SK-N-SH (cell line): ENCODE results near the gene SAYSD1. TPM values are rescaled to one million over a fixed set of nuclear protein-coding genes. Genes with fewer than 3 reads are reported as not detected.

Experiments used
- CTCF ChIA-PET: fragments of 300-600, 350-600 bp; formaldehyde crosslinking; extraction: SDS; loops from one replicate; lab custom pipeline; 2021; lab: Yijun Ruan, JAX
- POLR2A ChIA-PET: fragments of 350-600 bp; sonication (Branson Sonifier 250); formaldehyde crosslinking; extraction: SDS; loops from one replicate; lab custom pipeline; 2020; ENCODE audit warnings: antibody characterized with exemption, inconsistent platforms; lab: Yijun Ruan, JAX
- DNase-seq: peaks from one replicate; pipeline ENCODE4 v3.0.0; 2012
- H2AFZ ChIP-seq: fragments of 200-600 bp; sonication (generic); 2 replicates; pipeline ENCODE4 v1.8.1; 2016; ENCODE audit warnings: antibody characterized with exemption, mild to moderate bottlenecking, low read depth
- H3F3A ChIP-seq: fragments of 200-600 bp; sonication (generic); replicated peaks from 2 replicates; pipeline ENCODE3; 2016; ENCODE audit warnings: antibody characterized with exemption, mild to moderate bottlenecking; ENCODE audit not compliant: insufficient read depth
- H3K27ac ChIP-seq, 2 experiments: fragments of 200-500 bp in 1 of 2; fragments of 200-600 bp in 1 of 2; sonication (Bioruptor generic) in 1 of 2; sonication (generic), shearing (Covaris generic) in 1 of 2; 2 replicates each; pipeline versions ENCODE4 v1.5.1 to v1.6.1; 2014 to 2016; ENCODE audit warnings: low read depth in 2 of 2, inconsistent platforms in 1 of 2, low read length in 1 of 2, mild to moderate bottlenecking in 1 of 2, mixed read lengths in 1 of 2
- H3K27me3 ChIP-seq: fragments of 200-600 bp; sonication (generic), shearing (Covaris generic); 2 replicates; pipeline ENCODE4 v1.6.1; 2016; ENCODE audit warnings: mixed run types; ENCODE audit not compliant: insufficient read depth
- H3K36me3 ChIP-seq, 2 experiments: fragments of 200-500 bp in 1 of 2; fragments of 200-600 bp in 1 of 2; sonication (Bioruptor generic) in 1 of 2; sonication (generic) in 1 of 2; replicated peaks in 1 of 2; 2 replicates each; pipeline versions ENCODE3 to v1.5.1; 2014 to 2016; ENCODE audit warnings: low read length in 1 of 2, mild to moderate bottlenecking in 1 of 2; ENCODE audit not compliant: insufficient read depth in 2 of 2, control insufficient read depth in 1 of 2
- H3K4me1 ChIP-seq, 2 experiments: fragments of 200-500 bp in 1 of 2; fragments of 200-600 bp in 1 of 2; sonication (Bioruptor generic) in 1 of 2; sonication (generic), shearing (Covaris generic) in 1 of 2; 2 replicates each; pipeline versions ENCODE4 v1.5.1 to v1.6.1; 2014 to 2016; ENCODE audit warnings: low read depth in 1 of 2, low read length in 1 of 2, mixed run types in 1 of 2; ENCODE audit not compliant: insufficient read depth in 2 of 2, control insufficient read depth in 1 of 2
- H3K4me2 ChIP-seq: fragments of 200-600 bp; sonication (generic), shearing (Covaris generic); 2 replicates; pipeline ENCODE4 v1.6.1; 2017; ENCODE audit warnings: mixed run types
- H3K4me3 ChIP-seq, 2 experiments: fragments of 200-500 bp in 1 of 2; fragments of 200-600 bp in 1 of 2; sonication (Bioruptor generic) in 1 of 2; sonication (generic), shearing (Covaris generic) in 1 of 2; 2 replicates each; pipeline versions ENCODE4 v1.5.1 to v1.8.1; 2014 to 2016; ENCODE audit warnings: low read depth in 2 of 2, inconsistent platforms in 1 of 2, low read length in 1 of 2, mild to moderate bottlenecking in 1 of 2, mixed read lengths in 1 of 2, moderate library complexity in 1 of 2
- H3K79me2 ChIP-seq: fragments of 200-600 bp; sonication (generic); 2 replicates; pipeline ENCODE4 v1.8.1; 2017; ENCODE audit warnings: mild to moderate bottlenecking; ENCODE audit not compliant: insufficient read depth
- H3K9ac ChIP-seq: fragments of 200-600 bp; sonication (generic); 2 replicates; pipeline ENCODE4 v1.6.1; 2017; ENCODE audit warnings: mixed run types
- H3K9me2 ChIP-seq: fragments of 200-600 bp; sonication (generic); 2 replicates; pipeline ENCODE4 v1.6.1; 2017; ENCODE audit warnings: mixed run types
- H3K9me3 ChIP-seq: fragments of 200-600 bp; sonication (generic); 2 replicates; pipeline ENCODE4 v1.6.1; 2017; ENCODE audit warnings: mixed run types, mild to moderate bottlenecking, moderate library complexity
- H4K20me1 ChIP-seq: fragments of 200-600 bp; sonication (generic); 2 replicates; pipeline ENCODE4 v1.6.1; 2017; ENCODE audit warnings: mild to moderate bottlenecking, mixed run types; ENCODE audit not compliant: insufficient read depth
- GATA2 ChIP-seq: sonication (generic); formaldehyde crosslinking; IDR thresholded peaks from 2 replicates; pipeline ENCODE4 v1.5.0; 2020; ENCODE audit warnings: mild to moderate bottlenecking, missing genetic modification reagents
- MXI1 ChIP-seq: IDR thresholded peaks from 2 replicates; pipeline ENCODE4 v1.6.1; 2012; ENCODE audit warnings: mild to moderate bottlenecking, low read depth, low read length, improper control_type of control experiment
- NRF1 ChIP-seq: IDR thresholded peaks from 2 replicates; pipeline ENCODE4 v1.6.1; 2012; ENCODE audit warnings: low read depth, mild to moderate bottlenecking, low read length
- RFX5 ChIP-seq: IDR thresholded peaks from 2 replicates; pipeline ENCODE4 v1.6.1; 2012; ENCODE audit warnings: mild to moderate bottlenecking, improper control_type of control experiment, low read length
- SIN3A ChIP-seq: IDR thresholded peaks from 2 replicates; pipeline ENCODE4 v1.6.1; 2012; ENCODE audit warnings: low read depth, mild to moderate bottlenecking, low read length, moderate library complexity, borderline replicate concordance
- SMC3 ChIP-seq: IDR thresholded peaks from 2 replicates; pipeline ENCODE4 v1.6.1; 2012; ENCODE audit warnings: low read depth, low read length, improper control_type of control experiment
- TAF1 ChIP-seq: IDR thresholded peaks from 2 replicates; pipeline ENCODE4 v1.6.1; 2012; ENCODE audit warnings: low read depth, mild to moderate bottlenecking, low read length, moderate library complexity, borderline replicate concordance
- TCF12 ChIP-seq: IDR thresholded peaks from 2 replicates; pipeline ENCODE4 v1.4.0; 2012
- TEAD4 ChIP-seq: IDR thresholded peaks from 2 replicates; pipeline ENCODE4 v1.4.0; 2012; ENCODE audit warnings: mild to moderate bottlenecking, borderline replicate concordance; ENCODE audit not compliant: insufficient read depth
- WGBS: methylation state at CpG from one replicate; pipeline ENCODE4 v1.1.6; 2017; ENCODE audit warnings: low lambda C conversion rate; 5-methylcytosine and 5-hydroxymethylcytosine counted together
- polyA plus RNA-seq, 3 experiments: library from polyadenylated mRNA; depleted of rRNA; stranded (reverse); fragments of >200 nt; gene quantifications; 2 replicates each; pipeline ENCODE4 v1.2.3, GENCODE V29; 2012
- TF ChIP-seq, protein P1 (sequence below): fragments of 150-350 bp; IDR thresholded peaks from 2 replicates; pipeline ENCODE4 v1.6.1; 2016; ENCODE audit warnings: mild to moderate bottlenecking, low read depth, low read length
- TF ChIP-seq, protein P2 (sequence below): IDR thresholded peaks from 2 replicates; pipeline ENCODE4; 2012
- TF ChIP-seq, protein P3 (sequence below): IDR thresholded peaks from 2 replicates; pipeline ENCODE4 v1.4.0; 2012; ENCODE audit warnings: low read depth, borderline replicate concordance
- TF ChIP-seq, protein P4 (sequence below): IDR thresholded peaks from 2 replicates; pipeline ENCODE4 v1.6.1; 2012; ENCODE audit warnings: mild to moderate bottlenecking, low read depth, low read length, moderate library complexity
- TF ChIP-seq, protein P5 (sequence below): IDR thresholded peaks from 2 replicates; pipeline ENCODE4 v1.4.0; 2012; ENCODE audit warnings: low read depth, borderline replicate concordance

The SAYSD1 gene
- polyA plus RNA-seq, 1 of the 3 experiments (the other 2 are of a cell fraction): 6.1 TPM

DNA sequence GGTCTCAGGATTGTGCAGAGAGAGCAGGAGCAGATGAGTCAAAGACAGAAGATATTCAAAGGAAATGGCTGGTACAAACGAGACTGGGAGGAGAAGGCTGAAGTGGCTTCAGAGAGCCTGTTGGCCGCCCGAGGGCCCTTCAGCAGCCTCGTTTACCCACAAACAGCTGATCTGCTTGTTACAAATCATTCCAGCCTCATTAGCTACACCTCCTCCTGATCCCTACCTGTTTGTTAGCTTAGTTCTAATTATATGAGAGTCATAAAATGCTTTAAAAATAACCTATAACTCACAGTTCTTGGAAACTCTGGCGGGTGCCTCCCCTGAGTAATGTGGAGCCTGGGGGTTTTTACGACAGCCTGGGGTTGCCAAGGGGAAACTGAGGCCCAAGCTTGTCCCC, 53.8 kb downstream of the SAYSD1 start (continued):
- TF ChIP-seq, protein P1, sequence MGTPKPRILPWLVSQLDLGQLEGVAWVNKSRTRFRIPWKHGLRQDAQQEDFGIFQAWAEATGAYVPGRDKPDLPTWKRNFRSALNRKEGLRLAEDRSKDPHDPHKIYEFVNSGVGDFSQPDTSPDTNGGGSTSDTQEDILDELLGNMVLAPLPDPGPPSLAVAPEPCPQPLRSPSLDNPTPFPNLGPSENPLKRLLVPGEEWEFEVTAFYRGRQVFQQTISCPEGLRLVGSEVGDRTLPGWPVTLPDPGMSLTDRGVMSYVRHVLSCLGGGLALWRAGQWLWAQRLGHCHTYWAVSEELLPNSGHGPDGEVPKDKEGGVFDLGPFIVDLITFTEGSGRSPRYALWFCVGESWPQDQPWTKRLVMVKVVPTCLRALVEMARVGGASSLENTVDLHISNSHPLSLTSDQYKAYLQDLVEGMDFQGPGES: no peak
- no peak for TF ChIP-seq TEAD4

DNA sequence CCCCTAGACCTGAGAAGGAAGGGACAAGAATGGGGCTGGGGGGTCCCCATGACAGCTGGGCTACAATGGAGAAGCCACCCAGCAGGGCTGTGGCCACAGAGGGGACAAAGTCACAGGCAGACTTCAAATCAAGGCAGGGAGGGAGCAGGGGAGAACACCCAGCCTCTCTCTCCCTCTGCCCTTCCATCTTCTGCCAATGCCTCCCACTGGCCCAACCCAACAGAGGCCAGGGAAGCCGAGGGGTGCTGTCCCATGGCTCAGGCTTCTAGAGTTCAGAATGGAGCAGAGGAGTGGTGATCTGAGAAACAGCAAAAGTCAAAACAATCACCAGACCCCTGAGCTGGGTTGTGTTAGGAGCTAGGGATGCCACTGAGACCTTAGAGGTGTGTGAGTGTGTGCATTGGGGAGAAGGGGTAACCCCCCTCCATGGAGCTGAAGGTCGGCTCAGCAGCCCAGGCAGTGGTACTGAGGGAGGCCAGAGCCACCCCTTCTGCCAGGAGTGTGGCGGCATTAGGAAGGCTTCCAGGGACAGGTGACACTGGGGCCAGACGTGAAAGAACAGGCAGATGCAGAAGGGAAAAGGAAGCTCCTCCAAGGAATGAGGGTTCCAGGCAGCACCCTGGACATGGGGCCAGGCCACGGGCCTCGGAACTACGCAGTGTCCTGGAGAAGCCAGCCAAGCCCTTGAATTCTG, 54.4 kb downstream of the SAYSD1 start:
- Histone ChIP-seq H3K9me2 (no peaks in the 10 kb centered on the region), H3K9ac (no peak overlapping the region), H3K9me3 (no peaks in the 10 kb centered on the region), H2AFZ (no peak overlapping the region), H3K36me3 (no peaks in the 10 kb centered on the region), H3K79me2 (no peaks in the 10 kb centered on the region), H3K4me2 (no peak overlapping the region), H3K27me3 (no peaks in the 10 kb centered on the region), H3K4me1 (peaks cover 0 to 58% of the 10 kb centered on the region in 2 experiments; a peak in 2 of 4 replicates), H3K4me3 (no peak overlapping the region), H3K27ac (no peak overlapping the region), H4K20me1 (no peaks in the 10 kb centered on the region), H3F3A (no peaks in the 10 kb centered on the region)
- no peak for DNase-seq
- TF ChIP-seq TAF1 (no peak), SIN3A (no peak), RFX5 (no peak)
- TF ChIP-seq, protein P2, sequence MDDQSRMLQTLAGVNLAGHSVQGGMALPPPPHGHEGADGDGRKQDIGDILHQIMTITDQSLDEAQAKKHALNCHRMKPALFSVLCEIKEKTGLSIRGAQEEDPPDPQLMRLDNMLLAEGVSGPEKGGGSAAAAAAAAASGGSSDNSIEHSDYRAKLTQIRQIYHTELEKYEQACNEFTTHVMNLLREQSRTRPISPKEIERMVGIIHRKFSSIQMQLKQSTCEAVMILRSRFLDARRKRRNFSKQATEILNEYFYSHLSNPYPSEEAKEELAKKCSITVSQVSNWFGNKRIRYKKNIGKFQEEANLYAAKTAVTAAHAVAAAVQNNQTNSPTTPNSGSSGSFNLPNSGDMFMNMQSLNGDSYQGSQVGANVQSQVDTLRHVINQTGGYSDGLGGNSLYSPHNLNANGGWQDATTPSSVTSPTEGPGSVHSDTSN: no peak
- ChIA-PET CTCF (interaction anchor here (0.6 to 2.9 kb wide), 9 partner anchors 31 to 401 kb away, joined by 3 to 11 read pairs (median 5); partner anchors contain the start of gene SAYSD1), POLR2A (no interaction called here)
- 50% methylated on average over 7 of the region's 7 CpGs for WGBS

DNA sequence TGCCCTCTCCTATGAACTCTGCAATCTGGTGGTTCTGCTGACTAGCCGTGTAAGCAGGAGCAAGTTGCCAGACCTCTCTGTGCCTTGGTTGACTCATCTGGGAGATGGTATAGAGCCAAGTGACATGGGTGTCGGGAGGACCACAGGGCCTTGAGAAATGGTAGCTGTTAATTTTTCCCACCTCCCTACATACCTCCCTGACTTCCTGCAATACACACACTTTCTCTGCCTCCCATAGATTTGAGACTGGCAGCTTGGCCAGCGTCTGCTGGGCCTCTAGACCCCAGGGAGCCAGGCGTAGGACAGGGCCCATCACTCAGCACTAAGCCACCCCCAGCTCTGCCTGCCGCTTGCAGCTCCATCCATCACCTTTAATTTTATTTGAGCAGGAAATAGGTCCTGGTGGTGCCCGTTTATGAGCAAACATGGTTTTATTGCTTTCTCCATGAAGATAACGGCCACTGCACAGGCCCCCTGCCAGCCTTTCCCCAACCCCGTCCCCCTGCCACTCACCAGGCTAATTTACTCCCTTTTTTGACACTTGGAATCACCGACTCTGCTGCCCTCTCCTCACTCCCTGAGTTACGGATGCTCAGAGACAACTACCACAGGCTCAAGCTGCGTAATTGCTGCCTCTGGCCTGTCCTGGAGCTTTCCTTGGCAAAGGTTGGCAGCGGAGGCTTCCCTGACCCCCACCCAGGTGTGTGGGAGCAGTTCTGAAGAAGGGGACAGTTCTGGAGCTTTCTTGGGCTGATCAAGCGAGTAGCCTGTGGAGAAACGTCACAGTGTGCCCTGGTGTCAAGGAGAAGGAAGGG, 55.3 kb downstream of the SAYSD1 start:
- no peak overlapping the region for H3K4me2 ChIP-seq
- ChIA-PET CTCF (interaction anchor here (0.7 to 2.9 kb wide), 10 partner anchors 9 to 250 kb away, joined by 3 to 10 read pairs (median 4); no protein-coding TSS in a partner anchor), POLR2A (interaction anchor here (1.5 kb wide), 1 partner anchor 55 kb away, joined by 3 read pairs; the partner anchor contains the start of gene SAYSD1)
- no peaks in the 10 kb centered on the region for H3K27me3 ChIP-seq
- no peak overlapping the region; a peak in 1 of 4 replicates for H3K27ac ChIP-seq
- H3K36me3 ChIP-seq: no peaks in the 10 kb centered on the region
- H3F3A ChIP-seq: no peaks in the 10 kb centered on the region
- WGBS: 25% methylated on average over 13 of the region's 14 CpGs
- H3K9me2 ChIP-seq: no peaks in the 10 kb centered on the region
- DNase-seq: peak; percentile 86
- H3K4me1 ChIP-seq: peaks cover 0 to 58% of the 10 kb centered on the region in 2 experiments; a peak in 2 of 4 replicates
- H3K4me3 ChIP-seq: no peak overlapping the region
- H3K9ac ChIP-seq: no peak overlapping the region
- no peak overlapping the region for H2AFZ ChIP-seq
- H4K20me1 ChIP-seq: no peaks in the 10 kb centered on the region
- no peaks in the 10 kb centered on the region for H3K9me3 ChIP-seq
- H3K79me2 ChIP-seq: no peaks in the 10 kb centered on the region
- TF ChIP-seq, protein P3, sequence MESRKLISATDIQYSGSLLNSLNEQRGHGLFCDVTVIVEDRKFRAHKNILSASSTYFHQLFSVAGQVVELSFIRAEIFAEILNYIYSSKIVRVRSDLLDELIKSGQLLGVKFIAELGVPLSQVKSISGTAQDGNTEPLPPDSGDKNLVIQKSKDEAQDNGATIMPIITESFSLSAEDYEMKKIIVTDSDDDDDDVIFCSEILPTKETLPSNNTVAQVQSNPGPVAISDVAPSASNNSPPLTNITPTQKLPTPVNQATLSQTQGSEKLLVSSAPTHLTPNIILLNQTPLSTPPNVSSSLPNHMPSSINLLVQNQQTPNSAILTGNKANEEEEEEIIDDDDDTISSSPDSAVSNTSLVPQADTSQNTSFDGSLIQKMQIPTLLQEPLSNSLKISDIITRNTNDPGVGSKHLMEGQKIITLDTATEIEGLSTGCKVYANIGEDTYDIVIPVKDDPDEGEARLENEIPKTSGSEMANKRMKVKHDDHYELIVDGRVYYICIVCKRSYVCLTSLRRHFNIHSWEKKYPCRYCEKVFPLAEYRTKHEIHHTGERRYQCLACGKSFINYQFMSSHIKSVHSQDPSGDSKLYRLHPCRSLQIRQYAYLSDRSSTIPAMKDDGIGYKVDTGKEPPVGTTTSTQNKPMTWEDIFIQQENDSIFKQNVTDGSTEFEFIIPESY: no peak
- TF ChIP-seq NRF1: no peak
- no peak for TF ChIP-seq TCF12
- no peak for TF ChIP-seq SMC3
- no peak for TF ChIP-seq MXI1
- TF ChIP-seq, protein P4, sequence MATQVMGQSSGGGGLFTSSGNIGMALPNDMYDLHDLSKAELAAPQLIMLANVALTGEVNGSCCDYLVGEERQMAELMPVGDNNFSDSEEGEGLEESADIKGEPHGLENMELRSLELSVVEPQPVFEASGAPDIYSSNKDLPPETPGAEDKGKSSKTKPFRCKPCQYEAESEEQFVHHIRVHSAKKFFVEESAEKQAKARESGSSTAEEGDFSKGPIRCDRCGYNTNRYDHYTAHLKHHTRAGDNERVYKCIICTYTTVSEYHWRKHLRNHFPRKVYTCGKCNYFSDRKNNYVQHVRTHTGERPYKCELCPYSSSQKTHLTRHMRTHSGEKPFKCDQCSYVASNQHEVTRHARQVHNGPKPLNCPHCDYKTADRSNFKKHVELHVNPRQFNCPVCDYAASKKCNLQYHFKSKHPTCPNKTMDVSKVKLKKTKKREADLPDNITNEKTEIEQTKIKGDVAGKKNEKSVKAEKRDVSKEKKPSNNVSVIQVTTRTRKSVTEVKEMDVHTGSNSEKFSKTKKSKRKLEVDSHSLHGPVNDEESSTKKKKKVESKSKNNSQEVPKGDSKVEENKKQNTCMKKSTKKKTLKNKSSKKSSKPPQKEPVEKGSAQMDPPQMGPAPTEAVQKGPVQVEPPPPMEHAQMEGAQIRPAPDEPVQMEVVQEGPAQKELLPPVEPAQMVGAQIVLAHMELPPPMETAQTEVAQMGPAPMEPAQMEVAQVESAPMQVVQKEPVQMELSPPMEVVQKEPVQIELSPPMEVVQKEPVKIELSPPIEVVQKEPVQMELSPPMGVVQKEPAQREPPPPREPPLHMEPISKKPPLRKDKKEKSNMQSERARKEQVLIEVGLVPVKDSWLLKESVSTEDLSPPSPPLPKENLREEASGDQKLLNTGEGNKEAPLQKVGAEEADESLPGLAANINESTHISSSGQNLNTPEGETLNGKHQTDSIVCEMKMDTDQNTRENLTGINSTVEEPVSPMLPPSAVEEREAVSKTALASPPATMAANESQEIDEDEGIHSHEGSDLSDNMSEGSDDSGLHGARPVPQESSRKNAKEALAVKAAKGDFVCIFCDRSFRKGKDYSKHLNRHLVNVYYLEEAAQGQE: no peak
- TF ChIP-seq, protein P5, sequence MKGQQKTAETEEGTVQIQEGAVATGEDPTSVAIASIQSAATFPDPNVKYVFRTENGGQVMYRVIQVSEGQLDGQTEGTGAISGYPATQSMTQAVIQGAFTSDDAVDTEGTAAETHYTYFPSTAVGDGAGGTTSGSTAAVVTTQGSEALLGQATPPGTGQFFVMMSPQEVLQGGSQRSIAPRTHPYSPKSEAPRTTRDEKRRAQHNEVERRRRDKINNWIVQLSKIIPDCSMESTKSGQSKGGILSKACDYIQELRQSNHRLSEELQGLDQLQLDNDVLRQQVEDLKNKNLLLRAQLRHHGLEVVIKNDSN: no peak
- TF ChIP-seq GATA2 (CRISPR knock-in tag): peak; percentile 67
